Peyer's patch (tissue), 4 donors: Measurements from ENCODE around the gene GRIPAP1. TPM values are rescaled to one million over a fixed set of nuclear protein-coding genes. Genes with fewer than 3 reads are reported as not detected.
A peak's percentile ranks its signal among the peaks of the same experiment; 100 is the strongest.

ENCODE experiments used
- DNase-seq, 3 donors: peaks; one replicate each; pipeline ENCODE4 v3.0.0-alpha.2; 2017 to 2019
- H3K27ac ChIP-seq, 4 donors: fragments of 200-600 bp; sonication (generic); one replicate each; pipeline ENCODE4 v1.5.1; 2016 to 2019
- H3K27me3 ChIP-seq, 2 donors: fragments of 200-600 bp; sonication (generic); one replicate each; pipeline ENCODE4 v1.5.1; 2019
- H3K36me3 ChIP-seq, 3 donors: fragments of 200-600 bp; sonication (generic); one replicate each; pipeline ENCODE4 v1.5.1; 2016 to 2019
- H3K4me1 ChIP-seq, 4 donors: fragments of 200-600 bp; sonication (generic); one replicate each; pipeline ENCODE4 v1.5.1; 2016 to 2019
- H3K4me3 ChIP-seq, 4 donors: fragments of 200-600 bp; sonication (generic); 1 replicate in 3 of 4; 2 replicates in 1 of 4; pipeline ENCODE4 v1.5.1; 2016 to 2019; ENCODE audit warnings: mild to moderate bottlenecking in 1 of 4
- H3K9me3 ChIP-seq, 4 donors: fragments of 200-600 bp; sonication (generic); one replicate each; pipeline ENCODE4 v1.5.1; 2016 to 2019; ENCODE audit warnings: mild to moderate bottlenecking in 1 of 4
- CTCF ChIP-seq, 6 experiments: fragments of 450-650 bp in 4 of 6; fragments of 200-600 bp in 2 of 6; sonication (generic) in 1 of 6; IDR thresholded peaks; one replicate each; pipeline ENCODE4 v1.5.1; 2017 to 2019; ENCODE audit warnings: antibody characterized with exemption in 6 of 6, mild to moderate bottlenecking in 3 of 6, moderate library complexity in 1 of 6
- POLR2A ChIP-seq, 2 donors: fragments of 450-650 bp; IDR thresholded peaks; one replicate each; pipeline ENCODE4 v1.5.1; 2017; ENCODE audit warnings: antibody characterized with exemption in 2 of 2, mild to moderate bottlenecking in 2 of 2, moderate library complexity in 2 of 2
- total RNA-seq, 4 donors: library from RNA; depleted of rRNA; stranded (reverse); fragments of >200 nt; gene quantifications; one replicate each; pipeline ENCODE4 v1.1.0, GENCODE V29; 2016

Gene GRIPAP1
- total RNA-seq, 4 donors from 2014 or later: 32.4 to 139 (median 70.9) TPM

DNA sequence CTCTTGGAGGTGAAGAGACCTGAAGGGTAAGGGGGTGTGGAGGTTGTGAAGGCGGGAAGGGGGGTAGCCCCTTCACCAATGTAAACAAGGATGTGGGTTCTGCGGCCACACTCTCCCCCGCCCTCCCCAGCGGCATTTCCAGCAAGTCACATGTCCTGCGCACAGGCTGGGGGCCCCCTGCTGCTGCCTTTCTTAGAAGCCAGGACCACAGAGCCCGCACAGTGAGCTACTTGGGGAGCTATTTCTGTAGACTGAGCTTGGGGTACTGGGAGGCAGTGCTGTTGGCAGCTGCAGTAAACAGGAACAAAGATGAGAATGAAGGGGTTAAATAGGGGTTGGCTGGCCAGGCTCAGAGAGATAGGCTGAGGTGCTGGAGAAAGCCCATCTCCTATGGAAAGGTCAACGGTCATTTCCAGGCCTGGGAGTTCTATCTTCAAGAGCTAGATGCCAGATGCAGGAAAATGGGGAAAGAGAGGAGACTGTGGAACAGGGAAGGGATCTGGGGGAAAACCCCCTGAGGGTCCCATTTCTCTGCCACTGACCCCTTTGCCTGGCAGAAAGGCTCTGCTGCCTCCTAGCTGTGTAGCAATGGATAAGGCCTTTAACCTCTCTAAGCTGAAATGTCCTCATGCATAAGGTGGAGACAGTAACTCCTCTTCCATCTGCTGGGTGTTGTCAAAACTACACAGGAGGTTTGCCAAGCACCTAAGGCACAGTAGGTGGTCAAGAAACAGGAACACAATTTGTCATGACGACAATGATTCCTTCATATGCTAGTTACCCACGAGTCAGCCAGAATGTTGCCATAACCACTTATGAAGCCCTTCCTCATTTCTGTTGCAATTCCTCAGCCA is 64.8 kb downstream of the GRIPAP1 start:
- TF ChIP-seq CTCF (IDR thresholded peaks at IDR 0.05): peak in 3 of 6 experiments; percentile 9 to 16 (median 12)
- TF ChIP-seq POLR2A (IDR thresholded peaks at IDR 0.05): peak in 1 of 2 donors; percentile 23
- no peaks in the 10 kb centered on the region for H3K27me3 ChIP-seq
- peak; percentile 53 to 96 (median 94) for DNase-seq

GRCh38 chrX:48936429-48937053 is 65.5 kb downstream of the GRIPAP1 start:
- H3K36me3 ChIP-seq: peaks cover 0 to 28% (median 0%) of the 10 kb centered on the region in 3 donors
- TF ChIP-seq POLR2A (IDR thresholded peaks at IDR 0.05) (no peak), CTCF (IDR thresholded peaks at IDR 0.05) (no peak)
- DNase-seq: no peak
- no peaks in the 10 kb centered on the region for H3K9me3 ChIP-seq
- H3K4me1 ChIP-seq: peaks cover 0 to 25% (median 14%) of the 10 kb centered on the region in 4 donors
- peak overlapping the region in 1 of 4 donors; percentile 23 for H3K4me3 ChIP-seq
- peak overlapping the region; percentile 62 to 76 (median 75) for H3K27ac ChIP-seq
- no peaks in the 10 kb centered on the region for H3K27me3 ChIP-seq

More for the DNA sequence above, 64.8 kb downstream of the GRIPAP1 start:
- Histone ChIP-seq H3K4me3 (peak overlapping the region in 1 of 4 donors; percentile 23), H3K27ac (peak overlapping the region; percentile 75 to 84 (median 76)), H3K9me3 (no peaks in the 10 kb centered on the region), H3K36me3 (peaks cover 0 to 20% (median 0%) of the 10 kb centered on the region in 3 donors), H3K4me1 (peaks cover 0 to 25% (median 14%) of the 10 kb centered on the region in 4 donors)

DNA sequence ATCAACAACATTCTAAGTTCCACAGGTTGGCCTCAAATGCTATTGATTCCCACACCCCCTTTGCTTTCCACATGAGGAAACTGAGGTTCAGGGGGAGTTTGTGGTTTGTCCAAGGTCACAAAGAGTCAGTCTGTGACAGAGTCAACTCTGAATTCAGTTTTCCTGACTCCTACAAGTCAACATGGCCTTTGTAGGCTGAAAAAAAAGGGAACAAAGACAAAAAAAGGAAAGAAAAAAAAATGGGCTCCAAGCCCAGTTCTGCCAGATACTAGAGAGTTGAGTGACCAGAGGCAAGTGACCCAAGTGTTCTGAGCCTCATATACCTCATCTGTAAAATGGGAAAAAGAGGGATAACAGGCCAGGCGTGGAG is 66.8 kb downstream of the GRIPAP1 start:
- Histone ChIP-seq H3K27me3 (no peaks in the 10 kb centered on the region), H3K9me3 (no peaks in the 10 kb centered on the region), H3K36me3 (peaks cover 0 to 40% (median 0%) of the 10 kb centered on the region in 3 donors), H3K4me3 (no peak overlapping the region), H3K27ac (peak overlapping the region in 1 of 4 donors; percentile 75), H3K4me1 (peaks cover 0 to 20% (median 10%) of the 10 kb centered on the region in 4 donors)
- DNase-seq: no peak
- no peak for TF ChIP-seq CTCF (IDR thresholded peaks at IDR 0.05)
- no peak for TF ChIP-seq POLR2A (IDR thresholded peaks at IDR 0.05)

DNA sequence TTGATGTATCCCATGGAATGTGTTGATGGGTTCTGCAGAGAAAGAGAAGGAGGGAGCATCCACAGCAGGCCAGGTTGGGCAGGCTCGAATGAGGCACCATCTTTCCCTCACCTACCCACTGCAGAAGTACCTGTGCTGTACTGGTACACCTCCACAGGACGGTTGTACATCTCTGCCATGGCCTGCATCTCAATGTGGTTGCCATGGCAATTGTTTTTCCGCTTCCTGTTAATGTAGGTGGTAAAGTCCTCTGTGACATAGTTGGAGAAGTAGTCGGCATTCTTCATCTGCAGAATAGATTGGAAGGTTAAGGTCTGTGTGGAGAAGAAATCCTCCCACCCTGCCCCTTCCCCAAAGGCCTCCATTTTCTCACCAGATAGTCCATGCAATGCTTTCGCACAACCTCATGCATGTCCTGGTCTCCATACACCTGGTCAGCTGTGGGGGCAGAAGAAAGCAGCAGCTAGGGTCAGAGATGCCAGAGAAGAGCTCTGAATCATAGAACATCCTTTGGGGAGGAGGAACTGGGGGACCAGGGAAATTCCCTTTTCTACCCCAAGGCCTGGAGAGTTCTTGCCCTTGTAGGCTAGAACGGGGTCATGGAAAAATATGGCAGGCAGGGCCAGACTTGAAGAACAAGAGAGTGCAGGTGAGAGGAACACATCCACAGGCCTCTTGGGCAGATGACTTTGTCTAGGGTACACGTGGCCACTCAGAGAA is 67.3 kb downstream of the GRIPAP1 start:
- Histone ChIP-seq H3K4me1 (peaks cover 0 to 16% (median 8%) of the 10 kb centered on the region in 4 donors), H3K4me3 (no peak overlapping the region), H3K27ac (peak overlapping the region in 1 of 4 donors; percentile 75), H3K27me3 (no peaks in the 10 kb centered on the region), H3K36me3 (peaks cover 0 to 46% (median 0%) of the 10 kb centered on the region in 3 donors), H3K9me3 (no peaks in the 10 kb centered on the region)
- TF ChIP-seq POLR2A (IDR thresholded peaks at IDR 0.05): no peak
- no peak for TF ChIP-seq CTCF (IDR thresholded peaks at IDR 0.05)
- no peak for DNase-seq

DNA sequence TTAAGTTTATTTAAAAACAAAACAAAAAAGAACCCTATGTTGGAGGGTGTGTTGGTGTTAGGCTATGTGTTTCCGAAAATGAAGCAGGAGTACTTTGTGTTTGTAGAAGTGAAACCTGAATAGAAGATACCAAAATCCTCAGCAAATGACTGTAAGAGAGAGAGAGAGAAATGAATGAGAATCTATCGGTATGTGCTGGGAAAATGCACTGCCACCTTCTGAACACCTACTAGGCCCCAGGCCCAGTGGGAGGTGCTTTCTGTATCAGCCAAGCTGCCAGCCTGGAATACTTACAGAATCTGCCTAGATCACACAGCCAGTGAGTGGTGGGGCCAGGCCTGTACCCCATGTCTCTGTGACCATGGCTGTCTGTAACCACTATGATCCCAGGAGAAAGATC is 68.3 kb downstream of the GRIPAP1 start:
- Histone ChIP-seq H3K4me3 (no peak overlapping the region), H3K36me3 (peaks cover 0 to 47% (median 0%) of the 10 kb centered on the region in 3 donors), H3K27ac (peak overlapping the region in 2 of 4 donors; percentile 17 to 75), H3K9me3 (no peaks in the 10 kb centered on the region), H3K27me3 (no peaks in the 10 kb centered on the region), H3K4me1 (peaks cover 0 to 13% (median 6%) of the 10 kb centered on the region in 4 donors)
- no peak for DNase-seq
- TF ChIP-seq POLR2A (IDR thresholded peaks at IDR 0.05) (no peak), CTCF (IDR thresholded peaks at IDR 0.05) (no peak)
